Stimulated activated CD8-positive, alpha-beta memory T cell treated with anti-CD3 and anti-CD28 coated beads, Interleukin-7, amount 100 ng/mL, for 24 hours (primary cell): ENCODE measurements around the gene STAT4.

Source experiments
- DNase-seq: peaks from one replicate; pipeline ENCODE4 v3.0.0-alpha.2; 2020; ENCODE audit warnings: low read depth

Gene STAT4

GRCh38 chr2:191144217-191144616 lies 6.6 kb downstream of the STAT4 start:
- no peak for DNase-seq

DNA sequence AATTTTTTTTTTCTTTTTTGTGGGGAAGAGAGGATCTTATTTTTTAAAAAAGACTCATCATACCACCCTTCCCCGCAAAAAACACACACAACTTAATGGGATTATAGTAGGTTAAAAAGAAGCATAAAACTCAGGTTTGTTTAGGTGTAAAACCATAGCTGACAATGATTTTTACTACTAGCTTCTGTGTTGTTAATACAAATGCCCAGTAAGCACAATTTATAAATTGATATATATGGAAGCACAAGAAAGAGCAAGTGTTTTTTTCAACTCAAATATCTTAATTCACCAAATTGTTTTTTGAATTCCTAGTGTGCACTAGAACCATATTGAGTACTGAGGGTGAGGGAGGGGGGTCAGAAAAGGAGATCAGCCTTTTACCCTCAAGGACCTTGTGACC lies 7.0 kb downstream of the STAT4 start:
- no peak for DNase-seq

DNA sequence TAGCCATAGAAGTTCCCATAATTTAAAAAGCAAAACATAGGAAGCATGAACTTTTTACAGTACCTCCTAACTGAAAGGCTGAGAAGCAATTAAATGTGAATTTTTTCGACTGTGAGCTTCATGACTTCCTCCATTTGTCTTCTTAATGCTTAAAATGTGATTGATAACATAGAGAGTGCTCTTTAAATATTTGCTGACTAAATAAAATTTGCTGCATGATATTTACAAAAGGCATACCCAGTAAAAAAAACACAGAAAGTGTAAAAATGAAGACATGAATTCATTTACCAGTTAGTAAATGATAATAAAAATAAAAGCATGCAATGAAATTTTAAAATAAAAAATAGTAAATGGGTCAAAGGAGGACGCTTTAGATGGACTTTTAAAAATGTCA lies 21.9 kb downstream of the STAT4 start:
- DNase-seq, result no peak

DNA sequence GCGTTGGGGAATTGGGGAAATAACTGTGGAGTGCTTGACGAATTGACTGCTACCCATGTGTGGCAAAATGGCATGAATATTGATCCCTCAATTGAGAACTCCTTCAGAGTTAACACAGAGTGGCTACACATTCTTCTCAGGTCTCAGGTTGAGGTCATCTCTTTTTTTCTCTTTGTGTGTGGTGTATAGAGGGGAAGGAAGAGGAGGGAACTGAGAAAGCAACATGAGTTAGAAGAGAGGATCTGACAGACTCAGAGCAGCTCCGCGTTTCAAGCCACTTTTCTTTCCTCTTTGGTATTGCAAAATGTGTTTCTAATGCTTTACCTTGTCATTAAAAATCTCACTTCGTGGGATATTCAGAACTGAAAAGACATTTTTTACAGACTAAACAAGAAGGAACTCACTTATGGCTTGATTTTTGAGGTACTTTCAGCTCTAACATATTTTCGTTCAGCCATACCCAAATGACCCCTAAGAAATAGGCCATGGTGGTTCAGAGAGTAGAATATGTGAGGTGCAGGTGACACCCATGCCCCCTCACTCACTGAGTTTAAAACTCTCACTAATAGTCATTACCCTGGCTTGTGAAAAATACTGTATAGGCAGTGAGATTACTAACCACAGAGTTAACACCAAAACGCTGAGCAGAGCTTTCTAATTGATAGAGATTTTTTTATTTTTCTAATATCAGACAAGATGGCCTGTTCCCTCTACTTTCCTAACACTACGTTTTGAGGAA lies 22.5 kb downstream of the STAT4 start:
- no peak for DNase-seq

GRCh38 chr2:191127235-191127634 lies 23.6 kb downstream of the STAT4 start:
- no peak for DNase-seq

- DNase-seq, result no peak
Measured at GRCh38 chr2:191126386-191127085, 24.3 kb downstream of the STAT4 start.

- no peak for DNase-seq
Measured at GRCh38 chr2:191125646-191126045, 25.1 kb downstream of the STAT4 start.

DNA sequence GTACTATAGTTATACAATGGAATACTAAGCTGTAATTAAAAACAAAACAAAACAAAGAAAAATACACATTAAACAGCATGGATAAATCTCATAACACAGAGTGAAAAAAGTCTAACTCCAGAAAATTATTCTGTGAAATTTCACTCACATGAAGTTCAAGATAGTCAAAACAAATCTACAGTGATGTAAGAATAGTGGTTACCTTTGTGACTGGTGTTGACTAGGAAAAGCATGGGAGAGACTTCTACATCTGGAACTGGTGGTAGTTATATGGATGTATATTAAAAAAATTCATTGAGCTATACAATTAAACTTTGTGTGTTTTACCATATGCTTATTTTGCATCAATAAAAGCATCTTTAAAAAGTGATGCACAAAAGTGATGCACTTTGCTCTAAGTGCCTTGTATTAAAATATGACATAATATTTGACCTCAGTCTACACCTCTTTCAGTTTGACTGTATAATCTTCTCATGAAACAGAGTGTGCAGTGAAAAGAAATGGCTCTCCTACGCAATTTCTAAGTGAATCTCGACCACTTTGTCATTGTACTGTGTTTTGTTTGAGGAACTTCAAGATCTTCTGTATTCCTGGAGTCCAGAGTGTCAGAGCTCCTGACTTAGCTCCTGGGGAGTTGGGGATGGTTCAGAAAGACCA lies 28.0 kb downstream of the STAT4 start:
- DNase-seq, result no peak

GRCh38 chr2:191117341-191117740 lies 33.5 kb downstream of the STAT4 start:
- no peak for DNase-seq

- DNase-seq, result no peak
Measured at GRCh38 chr2:191115804-191116203, 35.0 kb downstream of the STAT4 start.

- DNase-seq, result no peak
Measured at GRCh38 chr2:191115391-191115790, 35.4 kb downstream of the STAT4 start.

- no peak for DNase-seq
Measured at GRCh38 chr2:191114403-191114886, 36.3 kb downstream of the STAT4 start.

- DNase-seq, result no peak
Measured at GRCh38 chr2:191113761-191114160, 37.0 kb downstream of the STAT4 start.

DNA sequence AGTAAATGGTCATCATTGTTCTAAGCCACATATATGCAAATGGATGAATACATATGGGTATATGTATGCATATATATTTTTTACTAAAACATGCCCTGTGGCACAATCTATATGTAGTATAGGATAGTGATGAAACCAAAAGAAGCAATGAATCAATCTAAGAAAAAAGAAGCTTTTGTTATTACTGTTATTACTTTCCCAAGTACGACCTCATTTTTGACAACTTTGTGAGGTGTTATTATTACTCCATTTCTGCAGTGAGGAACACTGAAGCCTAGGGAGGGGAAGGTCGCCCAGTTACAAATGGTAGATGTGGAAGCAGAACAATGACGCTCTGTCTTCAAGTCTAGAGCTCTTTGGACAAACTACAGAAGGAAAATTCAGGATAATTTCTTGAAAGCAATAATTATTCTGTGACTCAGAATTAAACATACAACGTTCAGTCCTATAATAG lies 38.3 kb downstream of the STAT4 start:
- no peak for DNase-seq

- DNase-seq, result no peak
Measured at GRCh38 chr2:191109888-191110287, 40.9 kb downstream of the STAT4 start.

DNA sequence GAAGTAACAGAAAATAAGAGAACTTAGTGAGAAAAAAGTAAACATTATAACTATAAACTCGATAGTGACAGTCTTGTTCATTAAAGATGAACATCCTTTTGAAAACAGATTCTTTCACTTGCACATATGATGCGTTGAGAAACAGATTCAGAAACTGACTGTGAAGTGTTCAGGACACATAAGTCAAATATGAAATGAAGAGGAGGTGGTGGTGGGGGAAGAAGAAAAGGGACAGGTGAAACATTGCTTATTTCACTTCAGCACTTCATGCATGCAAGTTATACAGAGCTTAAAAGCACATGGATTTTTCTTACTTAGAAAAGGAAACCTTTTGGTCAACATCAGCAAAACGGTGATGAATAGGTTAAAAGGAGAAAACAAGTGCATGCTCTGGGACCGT lies 42.5 kb downstream of the STAT4 start:
- no peak for DNase-seq

DNA sequence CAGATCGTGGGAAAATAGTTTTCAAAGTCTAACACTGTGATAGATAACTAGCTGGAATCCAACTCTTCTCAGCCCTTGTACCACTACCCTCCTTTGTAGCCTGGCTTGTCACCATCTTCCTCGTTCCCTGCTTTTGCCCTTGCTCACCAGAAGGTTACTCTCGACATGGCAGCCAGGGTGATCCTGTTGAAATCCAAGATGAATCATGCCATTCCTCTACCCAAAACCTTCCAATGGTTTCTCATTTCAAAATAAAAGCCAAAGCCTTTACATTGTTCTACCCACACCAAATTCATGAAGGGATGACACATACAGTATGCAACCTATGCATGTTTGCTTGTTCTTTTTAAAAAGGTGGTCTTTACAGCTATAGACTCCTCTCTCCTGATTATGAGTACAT lies 45.7 kb downstream of the STAT4 start:
- no peak for DNase-seq

- DNase-seq, result no peak
Measured at GRCh38 chr2:191103774-191104173, 47.0 kb downstream of the STAT4 start.

GRCh38 chr2:191100216-191100615 lies 50.6 kb downstream of the STAT4 start:
- DNase-seq, result no peak

DNA sequence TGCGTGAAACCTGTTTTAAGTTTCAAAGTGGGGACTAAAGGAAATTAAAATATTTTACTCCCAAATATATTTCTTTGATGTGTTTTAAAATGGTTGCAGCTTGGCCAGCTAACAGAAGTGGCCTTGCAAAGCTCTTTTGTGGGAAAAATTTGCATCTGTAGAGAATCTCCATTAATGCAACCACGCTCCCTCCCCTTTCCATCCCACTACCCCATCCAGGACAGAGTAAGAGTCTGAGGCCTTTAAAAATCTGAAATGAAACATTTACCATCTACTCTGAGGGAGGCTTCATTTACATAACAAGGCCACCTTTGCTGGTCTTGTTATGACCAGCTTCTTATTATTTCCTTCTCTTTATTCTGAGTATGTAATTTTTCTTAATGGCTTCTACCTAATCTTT lies 63.5 kb downstream of the STAT4 start:
- DNase-seq, result no peak

- DNase-seq, result no peak
Measured at GRCh38 chr2:191086706-191087105, 64.1 kb downstream of the STAT4 start.

GRCh38 chr2:191083540-191083939 lies 67.3 kb downstream of the STAT4 start:
- no peak for DNase-seq

DNA sequence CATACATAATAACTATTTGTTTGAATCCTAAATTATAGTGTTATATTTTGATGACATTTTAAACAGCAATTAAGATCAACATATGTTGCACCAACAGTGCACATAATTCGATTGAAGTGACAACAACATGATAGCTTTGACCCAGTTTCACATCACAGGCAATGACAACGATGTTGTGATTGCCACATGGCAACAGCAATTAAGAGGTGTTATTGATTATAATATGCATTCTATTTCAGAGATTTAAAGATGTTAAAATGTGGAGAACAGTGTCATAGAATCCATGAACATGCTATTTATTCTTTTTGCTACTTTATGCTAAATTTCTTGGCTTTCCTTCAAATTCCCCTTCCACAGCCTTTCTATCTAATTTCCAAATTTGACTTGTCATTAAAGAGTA lies 68.5 kb downstream of the STAT4 start:
- DNase-seq, result no peak
